Measurements from ENCODE around the gene ZNF518B.

Gene ZNF518B

GRCh38 chr4:10395971-10396580, 61.1 kb downstream of the ZNF518B start:
- no peak overlapping the region for H3K4me3 ChIP-seq (ENCODE audit: low read depth, low read length)
- no peak for DNase-seq (ENCODE audit: low read depth)

All from skeletal muscle cell (primary cell).